Dermis blood vessel endothelial cell (primary cell): ENCODE measurements around the gene CSNK1D. TPM values are rescaled to one million over a fixed set of nuclear protein-coding genes. Genes with fewer than 3 reads are reported as not detected.

Experiments used
- DNase-seq: peaks from one replicate; pipeline ENCODE4 v3.0.0; 2010
- total RNA-seq: library from RNA; depleted of rRNA; stranded (reverse); fragments of >200 nt; gene quantifications from 2 replicates; pipeline ENCODE4 v1.2.3, GENCODE V29; 2014

Gene CSNK1D
- total RNA-seq, 1 donor from 2014 or later, result 39.3 TPM

DNA sequence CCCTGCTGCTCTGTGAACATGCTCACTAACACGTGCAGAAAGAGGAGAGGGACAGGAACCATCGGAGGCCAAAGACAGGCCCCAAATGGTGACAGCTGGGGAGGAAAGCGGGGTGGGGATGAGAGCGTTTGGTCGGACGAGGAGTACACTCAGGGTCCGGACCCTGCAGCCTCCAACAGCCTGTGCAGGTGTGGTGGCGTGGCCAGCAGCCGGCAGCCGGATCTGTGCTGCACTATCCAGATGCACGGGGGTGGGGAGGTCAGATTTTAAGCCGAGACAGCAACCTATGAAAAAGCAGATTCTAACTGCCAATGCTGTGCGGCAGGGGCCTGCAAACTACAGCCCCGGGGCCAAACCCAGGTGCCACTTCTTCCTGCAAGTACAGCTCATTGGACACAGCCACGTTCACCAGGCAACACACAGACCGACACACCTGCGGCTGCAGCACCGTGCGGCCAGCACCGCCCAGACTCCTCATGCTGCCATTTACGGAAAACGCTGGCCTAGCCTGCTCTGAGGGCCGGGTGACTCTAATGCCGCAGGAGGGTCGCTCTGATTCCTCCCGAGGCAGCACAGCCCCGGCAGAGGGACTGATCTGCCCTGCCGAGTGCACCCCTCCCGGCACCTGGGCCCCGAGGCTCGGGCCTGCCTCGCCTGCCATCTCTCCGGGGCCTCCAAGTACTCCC, 23.5 kb downstream of the CSNK1D start:
- no peak for DNase-seq

DNA sequence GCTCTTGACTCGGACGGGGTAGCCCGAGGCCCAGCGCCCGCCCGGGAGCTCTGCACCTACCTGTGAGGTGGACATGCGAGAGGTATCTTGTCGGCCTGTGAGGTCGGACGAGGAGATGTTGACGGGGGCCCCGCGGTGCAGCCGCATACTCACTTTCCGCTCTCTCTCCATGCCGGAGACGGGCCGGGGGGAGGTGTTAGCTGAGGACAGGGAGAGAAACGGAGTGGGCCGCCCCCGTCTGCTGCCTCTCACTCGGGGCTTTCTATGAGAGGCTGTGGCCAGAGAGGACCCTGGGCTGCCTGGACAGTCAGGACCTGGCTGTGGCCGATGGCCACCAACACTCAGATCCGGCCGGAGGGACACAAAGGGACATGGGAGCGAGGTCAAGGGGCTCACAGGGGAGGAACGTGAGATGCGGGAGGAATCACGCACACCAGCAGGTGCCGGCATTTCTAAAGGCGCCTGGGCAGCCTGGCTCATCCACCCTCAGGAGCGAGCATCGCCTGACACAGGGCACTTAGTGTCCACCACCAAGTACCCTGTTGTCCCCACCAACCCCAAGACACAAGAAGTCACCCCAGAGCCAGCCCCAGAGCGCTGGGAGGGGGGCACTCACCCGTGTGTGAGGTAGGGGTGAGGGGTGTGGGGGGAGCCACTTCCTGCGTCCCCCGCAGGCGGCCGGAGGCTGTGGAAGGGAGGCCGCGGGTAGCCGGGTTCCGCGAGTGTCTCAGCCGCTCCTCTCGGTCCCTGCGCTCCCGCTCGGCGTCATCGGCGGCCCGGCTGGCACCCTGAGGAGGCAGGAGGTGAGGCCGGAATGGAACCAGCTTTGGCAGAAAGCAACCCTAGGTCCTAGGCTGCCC, 24.5 kb downstream of the CSNK1D start:
- no peak for DNase-seq

DNA sequence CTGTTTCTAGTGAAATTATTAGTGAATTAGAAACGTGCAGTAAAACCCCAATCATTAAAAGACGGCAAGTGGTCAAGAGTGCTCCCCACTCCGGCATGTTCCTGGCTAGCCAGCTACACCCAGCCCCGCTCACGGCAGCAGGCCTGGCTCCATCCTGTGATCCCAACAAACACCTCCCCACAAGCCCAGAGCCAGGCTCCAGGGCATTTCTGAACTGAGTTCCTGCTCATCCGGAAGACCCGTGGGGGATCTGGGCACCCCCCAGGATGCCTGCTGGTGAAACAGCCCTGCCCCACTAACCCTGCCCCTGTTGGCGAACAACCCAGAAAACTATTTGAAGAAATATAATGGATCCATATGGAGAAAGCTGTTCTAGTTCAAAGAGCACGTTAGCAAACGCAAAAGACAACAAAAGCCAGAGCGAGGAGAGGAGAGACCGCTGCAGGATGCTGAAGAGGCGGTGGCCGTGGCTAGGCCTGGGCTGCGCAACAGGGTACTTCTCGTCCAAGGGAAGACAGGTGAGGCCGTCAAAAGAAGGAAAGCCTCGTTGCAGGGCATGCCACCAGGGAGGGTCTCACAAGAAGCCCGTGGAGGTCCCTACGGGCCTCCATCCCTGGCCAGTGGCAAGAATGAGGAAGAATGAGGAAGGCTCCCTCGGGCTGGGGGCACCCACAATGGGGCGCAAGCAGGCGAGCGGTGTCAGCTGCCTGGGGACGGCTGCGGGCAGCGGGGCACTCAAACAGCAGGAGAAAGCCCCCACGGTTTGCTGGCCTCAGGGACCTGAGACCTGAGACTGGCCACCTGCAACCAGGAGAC, 25.4 kb downstream of the CSNK1D start:
- no peak for DNase-seq

DNA sequence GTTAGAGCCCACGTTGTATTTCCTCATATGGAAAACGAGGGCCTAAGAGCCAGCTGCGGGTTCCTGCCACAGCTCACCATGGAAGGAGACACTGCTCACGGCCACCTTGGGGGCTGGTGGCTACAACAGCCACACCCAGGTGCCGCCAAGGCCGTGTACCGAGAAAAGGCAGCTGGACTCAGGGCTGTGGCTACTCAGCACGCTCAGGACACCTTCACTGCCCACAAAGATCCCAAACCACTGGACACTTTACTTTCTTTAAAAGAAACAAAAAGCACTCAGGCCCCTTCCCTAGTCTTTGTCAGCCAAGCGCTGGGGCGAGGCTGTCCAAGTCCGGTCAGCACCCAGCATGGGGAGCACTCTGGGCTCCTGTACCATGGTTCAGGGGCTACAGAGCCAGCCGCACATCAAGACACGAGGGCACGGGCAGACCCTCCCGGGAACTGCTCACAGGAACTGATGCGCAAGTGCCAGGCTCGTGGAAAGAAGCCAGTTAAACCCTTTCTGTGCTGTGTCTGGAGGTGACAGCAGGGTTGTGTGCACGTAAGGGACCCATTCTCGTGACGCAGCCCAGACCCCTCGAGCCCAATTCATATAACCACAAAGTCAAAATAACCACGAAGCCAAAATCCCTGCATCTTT, 26.2 kb downstream of the CSNK1D start:
- no peak for DNase-seq

DNA sequence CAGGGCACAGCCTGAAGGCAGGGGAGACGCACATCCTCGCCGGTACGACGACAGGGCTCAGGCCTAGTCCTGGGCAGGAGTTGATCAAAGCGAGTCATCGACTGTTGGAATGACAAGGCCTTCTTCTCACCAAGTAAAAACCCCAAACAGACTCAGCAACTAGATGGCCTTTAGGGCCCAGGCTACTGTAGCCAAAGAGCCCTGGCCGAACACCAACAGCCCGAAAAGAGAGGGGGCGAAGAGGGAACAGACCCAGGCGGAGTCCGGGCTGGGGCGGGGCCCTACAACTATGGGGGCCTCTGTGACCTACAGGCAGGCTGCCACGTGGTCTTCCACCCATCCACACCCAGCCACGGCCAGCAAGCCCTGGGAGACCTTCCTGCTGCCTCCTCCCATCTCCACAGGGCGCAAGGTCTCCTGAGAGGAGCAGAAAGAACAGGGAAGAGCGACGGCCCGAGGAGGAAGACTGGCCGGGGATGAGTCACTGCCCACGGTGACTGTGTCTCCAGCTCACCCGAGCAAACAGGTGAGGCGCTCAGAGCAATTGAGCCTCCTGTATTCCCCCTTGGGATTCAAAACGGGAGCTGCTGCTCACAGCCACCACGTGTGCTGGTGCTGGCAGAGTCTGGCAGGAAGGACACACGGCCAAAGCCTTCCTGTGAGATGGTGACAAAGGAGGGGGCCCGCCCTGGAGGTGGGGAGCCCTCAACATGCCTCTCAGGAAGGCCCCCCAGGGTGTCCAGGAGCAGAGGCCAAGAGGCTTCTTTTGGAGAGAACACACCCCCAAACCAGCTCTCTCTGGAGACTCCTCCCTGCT, 26.9 kb downstream of the CSNK1D start:
- peak; percentile 63 for DNase-seq

DNA sequence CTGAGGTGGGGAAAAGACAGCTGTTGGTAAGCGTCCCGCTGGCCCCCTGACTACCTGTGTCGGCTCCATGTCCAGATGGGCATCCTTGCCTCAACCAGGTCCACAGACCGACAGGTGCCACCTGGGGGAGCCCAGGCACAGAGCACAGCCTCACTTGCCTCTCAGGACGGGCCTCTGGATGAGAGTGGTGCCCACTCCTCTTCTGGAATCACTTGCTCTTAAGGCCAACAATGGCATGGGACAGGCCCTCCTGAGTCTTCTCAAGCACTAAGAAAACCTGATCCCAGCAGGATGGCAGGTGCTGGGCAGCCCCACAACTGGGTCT, 27.5 kb downstream of the CSNK1D start:
- DNase-seq, result no peak

DNA sequence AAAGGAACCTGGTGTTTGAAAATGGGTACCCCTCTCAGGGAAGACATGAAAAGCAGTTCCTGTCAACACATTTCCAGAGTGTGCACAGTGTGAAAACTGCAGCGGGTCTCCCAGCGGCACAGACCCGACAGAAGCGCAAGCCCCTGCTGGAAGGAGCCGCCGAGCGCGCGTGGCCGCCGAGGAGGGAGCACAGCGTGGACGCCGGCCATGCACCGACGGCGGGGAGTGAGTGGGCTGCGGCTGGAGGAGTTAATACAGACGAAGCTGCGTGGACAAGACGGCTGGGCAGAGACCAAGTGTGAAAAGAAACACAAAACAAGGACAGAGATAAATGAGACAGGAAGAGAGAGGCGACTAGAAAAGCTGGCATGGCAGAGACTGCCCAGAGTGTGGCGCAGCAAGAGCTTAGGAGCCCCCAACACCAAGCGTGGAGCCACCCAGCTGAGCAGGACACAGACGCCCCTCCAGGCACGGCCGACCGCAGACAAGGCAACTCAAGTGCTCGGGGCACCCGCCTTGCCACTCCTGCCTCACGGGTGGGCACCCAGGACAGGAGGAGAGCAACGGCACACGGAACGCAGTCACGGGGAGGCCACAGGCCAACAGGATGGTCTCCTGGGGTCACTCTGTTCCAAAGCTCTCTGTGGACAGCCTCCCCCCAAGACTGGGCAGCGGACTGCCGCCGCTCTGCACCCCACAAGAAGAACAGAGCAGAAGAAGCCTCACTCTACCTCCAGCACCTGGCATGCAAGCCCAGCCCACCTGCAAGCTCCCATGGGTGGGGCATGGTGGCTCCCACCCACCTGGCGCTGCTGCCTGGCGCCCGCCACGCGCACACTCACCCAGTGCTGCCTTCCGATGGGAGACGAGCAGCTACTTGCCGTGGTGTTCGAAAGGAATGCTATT, 28.1 kb downstream of the CSNK1D start:
- DNase-seq, result no peak

DNA sequence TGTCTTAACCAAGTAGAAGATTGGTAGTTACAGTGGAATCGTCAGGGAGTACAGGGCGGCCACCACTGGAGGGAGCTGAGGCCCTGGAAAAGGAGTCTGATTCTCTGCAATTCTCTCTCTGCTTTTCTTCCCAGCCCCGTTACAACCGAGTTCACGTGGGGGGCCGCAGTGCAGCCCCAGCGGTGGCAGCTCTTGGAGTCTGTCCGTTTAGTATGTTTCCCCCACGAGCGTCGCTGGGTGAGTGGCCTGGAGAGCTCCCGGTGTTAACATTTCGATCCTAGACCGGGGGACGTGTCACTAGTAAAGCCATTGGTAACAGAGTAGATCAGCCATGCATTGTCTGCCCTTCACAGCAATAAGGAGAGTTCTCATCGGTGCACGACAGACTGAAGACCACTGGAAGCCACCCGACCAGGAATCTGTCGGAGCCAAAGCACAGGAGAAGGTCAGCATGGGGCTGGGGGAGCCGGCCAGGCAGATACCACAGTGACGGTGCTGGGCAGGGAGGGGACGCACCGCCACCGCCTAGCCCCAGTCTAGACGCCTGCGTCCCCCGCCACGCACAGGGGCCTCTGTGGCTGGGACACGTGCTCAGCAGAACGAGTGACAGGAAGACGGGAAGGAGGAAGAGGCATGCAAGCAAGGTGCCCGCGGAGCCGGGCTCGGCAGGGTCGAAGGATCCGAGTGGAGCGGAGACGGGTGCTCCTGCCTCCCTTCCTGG, 28.9 kb downstream of the CSNK1D start:
- DNase-seq, result peak; percentile 56

DNA sequence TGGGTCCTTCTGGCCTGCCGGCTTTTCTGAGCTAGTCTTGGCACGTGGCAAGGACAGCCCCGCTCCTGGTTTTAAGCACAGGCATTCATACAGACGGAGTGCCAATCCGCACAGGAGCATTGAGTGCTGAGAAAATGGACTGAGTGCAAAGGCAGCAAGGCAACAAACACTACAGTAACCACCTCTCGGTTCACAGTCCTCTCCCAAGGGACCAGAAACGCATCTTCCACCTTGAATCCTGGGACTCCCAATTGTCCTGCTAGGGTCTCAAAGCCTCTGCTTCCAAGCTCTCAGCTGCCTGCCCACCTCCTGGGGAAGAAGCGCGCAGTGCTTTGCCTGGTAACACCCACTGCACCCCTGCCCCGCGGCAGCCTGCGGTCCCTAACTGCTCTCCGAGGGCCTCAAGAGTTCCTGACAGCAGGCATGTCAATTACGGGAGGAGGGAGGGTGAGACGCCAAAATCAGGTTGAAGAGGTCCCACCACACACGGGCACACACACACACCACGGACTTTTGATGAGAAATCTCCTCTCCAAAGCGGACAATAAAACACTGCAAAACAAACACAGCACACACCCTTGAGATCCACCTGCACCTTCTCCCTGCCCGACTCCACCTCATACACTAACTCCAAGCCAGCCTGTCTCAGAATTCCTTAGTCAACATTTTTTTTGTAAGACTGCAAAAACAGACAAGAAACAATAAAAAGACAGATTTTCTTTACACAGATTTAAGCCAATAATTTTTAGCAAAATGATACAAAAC, 29.7 kb downstream of the CSNK1D start:
- DNase-seq, result no peak

DNA sequence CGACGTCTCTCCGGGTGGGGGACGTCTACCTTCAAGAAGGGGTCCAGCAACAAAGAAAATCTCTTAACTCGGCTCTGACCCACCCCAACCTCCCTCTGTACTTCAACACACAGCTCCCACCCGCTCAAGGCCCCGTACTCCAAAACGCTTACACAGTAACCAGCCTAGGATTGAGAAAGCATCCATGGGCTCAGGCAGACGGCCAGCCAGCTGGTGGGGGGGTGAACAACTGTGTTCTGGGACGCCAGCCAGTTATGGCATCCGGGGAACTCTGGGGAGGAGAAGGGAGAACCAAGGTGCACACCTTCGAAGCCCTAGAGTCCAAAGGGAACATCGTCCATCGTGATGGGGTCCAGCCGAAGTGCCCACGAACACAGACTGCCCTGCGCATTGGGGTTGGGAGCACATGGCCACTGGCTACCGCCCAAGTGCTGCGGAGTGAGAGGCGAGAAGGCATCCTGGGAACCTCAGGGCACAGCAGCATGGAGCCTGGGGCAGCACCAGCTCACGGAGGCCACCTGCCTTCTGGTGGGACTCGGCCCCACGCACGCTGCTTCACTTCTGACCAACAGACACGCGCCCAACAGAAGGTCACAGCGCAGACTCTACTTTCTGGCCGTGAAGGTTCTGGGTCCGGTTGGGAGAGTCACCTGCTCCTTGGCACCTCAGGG, 30.4 kb downstream of the CSNK1D start:
- no peak for DNase-seq

DNA sequence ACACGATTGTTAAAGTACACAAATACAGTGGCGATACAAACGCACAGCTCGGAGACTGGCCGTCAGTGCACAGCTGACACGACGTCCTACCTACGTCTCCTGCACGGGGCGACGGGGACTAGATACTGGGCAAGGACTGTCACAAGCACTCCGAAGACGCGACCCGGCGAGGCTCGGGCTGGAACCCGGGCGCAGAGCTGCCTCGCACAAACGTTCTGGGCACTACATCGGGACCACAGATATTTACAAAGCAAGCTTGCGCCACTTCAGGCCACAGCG, 30.9 kb downstream of the CSNK1D start:
- no peak for DNase-seq

DNA sequence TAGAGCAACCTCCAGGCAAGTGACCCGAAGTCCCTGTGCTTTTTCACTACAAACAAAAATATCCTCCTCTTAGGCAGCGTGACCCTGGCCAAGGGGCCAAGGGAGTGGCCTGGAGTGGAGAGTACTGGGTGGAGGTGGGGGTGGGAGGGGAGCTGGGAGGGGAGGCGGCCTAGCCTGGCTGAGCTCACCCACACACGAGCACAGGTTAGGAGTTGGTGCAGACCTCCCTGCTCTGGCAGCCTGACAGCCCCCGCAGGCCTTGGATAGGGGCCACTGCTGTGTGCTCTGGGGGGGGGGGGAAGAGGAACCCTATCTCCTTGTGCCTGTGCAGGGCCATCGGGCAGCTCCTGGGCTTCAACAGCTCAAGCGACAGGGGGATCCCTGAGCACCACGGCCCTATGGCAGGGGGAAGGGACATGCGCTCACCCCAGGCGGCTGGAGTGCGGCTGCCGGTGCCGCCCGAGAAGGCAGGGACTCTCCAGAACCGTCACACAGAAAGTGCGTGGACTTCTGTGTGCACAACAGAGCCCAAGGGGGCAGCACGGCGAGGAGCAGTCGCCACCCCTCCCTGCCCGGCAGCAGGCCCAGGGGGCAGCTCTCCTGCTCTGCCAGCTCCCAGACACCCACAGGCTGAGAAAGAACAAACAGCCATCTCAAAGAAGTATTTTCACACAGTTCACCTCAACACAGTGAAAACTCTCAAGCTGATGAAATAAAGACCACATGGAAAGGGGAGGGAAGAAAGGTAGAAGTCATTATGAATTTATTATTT, 31.4 kb downstream of the CSNK1D start:
- no peak for DNase-seq

DNA sequence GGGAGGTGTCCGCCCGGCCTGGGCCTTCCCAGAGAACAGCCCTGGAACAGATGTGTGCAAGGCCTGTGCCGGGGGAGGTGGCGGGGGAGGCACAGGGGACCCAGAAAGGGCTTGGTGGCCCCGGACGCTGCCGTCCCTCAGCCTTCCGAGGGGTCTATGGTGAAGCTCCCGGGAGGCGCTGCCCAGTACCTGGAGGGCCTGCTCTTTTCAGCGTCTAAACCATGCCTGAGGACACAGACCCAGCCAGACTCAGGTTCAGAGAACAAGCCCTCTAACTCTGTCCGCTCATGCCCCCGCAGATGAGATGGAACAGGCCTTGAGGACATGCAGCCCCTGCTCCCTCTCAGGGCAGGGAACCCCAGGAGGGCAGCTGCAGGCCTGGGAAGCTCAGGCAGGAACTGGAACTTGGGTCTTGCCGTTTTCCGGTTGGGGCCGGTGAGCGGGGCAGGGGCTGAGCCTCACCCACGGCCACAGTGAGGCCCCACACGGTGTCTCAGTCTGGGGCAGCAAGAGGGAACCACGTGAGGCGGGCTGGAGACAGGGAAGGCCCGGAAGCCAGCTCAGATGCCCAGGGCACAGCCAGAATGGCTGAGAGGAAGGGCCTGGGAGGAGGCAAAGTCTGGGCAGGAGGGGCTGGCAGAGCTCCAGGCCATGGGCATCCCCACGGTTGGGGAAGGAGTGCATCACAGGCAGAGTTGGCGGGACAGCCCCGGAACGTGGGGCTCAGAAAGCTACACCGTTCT, 32.1 kb downstream of the CSNK1D start:
- DNase-seq, result peak; percentile 81

DNA sequence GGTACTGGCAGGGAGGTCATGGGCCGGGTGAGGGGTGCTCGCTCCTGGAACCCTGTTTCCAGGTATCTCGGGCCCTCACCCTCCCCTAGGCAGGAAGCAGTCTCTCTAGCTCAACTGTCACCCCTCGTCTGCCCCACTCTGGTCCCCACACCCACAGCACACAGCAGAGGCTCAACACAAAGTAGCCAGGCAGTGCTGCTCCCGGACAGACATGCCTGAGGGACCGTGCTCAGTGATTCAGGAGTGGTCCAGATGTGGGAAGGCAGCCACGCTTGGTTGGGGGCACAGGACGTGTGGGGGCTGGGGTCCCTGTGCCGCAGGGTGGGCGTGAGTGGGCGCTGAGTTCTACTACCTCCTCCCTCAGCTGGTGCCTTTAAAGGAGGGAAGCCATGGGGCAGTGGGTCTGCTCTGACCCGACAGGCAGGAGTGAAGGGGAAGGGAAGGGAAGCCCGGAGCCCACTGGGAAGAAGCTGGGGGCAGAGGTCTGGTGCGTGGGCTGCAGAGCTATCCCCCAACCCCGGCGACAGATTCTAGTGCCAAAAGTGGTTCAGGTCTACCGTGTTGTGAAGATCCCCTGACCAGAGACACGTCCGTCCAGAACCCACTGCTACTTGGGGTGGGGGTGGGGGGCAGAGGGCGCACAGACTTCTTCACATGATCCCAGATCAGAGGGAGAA, 32.9 kb downstream of the CSNK1D start:
- no peak for DNase-seq

DNA sequence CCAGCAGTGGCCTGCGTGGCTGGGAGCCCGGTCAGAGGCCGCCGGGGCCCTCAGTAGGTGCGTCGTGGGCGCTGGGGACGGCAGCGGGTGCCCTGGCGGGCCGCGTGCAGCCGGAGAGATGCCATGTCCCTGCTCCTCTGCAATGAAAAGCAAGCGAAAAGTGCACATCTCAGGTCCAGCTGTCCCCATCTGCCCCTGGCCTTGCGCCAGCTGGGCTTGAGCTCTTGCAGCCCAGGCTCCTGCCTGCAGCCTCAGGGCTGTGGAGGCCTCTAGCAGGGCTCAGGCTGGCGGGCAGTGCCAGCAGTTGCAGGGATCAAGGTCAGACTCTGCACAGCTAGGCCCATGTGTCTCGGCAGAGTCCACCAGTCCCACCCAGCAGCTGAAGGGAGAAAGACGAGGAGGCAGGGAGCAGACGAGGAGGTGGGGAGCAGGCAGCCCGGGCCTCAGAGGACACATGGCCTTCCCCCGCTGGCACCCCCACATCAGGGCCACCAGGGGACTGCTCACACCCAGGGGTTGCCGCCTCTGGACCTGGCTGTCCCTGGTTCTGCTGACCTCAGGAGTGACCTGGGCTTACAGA, 33.5 kb downstream of the CSNK1D start:
- no peak for DNase-seq

DNA sequence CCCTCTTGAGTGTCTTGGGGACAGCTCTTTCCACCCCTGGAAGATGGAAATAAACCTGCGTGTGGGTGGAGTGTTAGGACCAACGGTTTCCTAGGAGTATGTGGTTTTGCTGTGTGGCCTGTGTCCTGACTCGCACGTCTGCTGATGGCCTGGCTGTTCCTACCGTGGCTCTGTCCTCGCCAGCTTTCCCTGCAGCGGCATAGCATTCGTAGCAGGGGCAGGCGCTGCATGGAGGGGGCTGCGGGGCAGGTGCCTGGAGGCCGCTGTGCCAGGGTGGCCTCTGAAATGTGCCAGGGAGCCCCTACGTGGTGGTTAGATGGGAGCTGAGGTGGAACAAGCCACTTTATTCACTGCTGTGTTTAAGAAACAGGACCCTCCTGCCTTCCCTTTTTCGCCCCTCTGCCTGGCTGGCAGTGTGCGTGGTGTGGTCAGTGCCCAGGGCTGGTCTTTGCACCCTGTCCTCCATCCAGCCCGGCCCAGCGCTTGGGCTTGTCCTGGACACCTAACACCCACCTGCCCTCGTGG, 34.0 kb downstream of the CSNK1D start:
- no peak for DNase-seq
